Measurements from ENCODE around the gene FBXO36. TPM values are rescaled to one million over a fixed set of nuclear protein-coding genes. Genes with fewer than 3 reads are reported as not detected.

FBXO36 gene
- total RNA-seq, 1 experiment from 2014 or later = 3.6 TPM

- intact Hi-C loops (cut with micrococcal nuclease) = no loop called here
- Histone ChIP-seq H3K79me2 (ENCODE audit: low read length) (no peaks in the 10 kb centered on the region), H3K9ac (ENCODE audit: low read length) (no peak overlapping the region), H3K27me3 (ENCODE audit: low read length) (no peaks in the 10 kb centered on the region), H3K9me3 (ENCODE audit: low read length) (no peaks in the 10 kb centered on the region), H3K4me1 (ENCODE audit: insufficient read depth, low read length) (no peaks in the 10 kb centered on the region), H3K27ac (ENCODE audit: low read length) (no peak overlapping the region), H3K4me3 (ENCODE audit: low read length) (no peak overlapping the region), H3K9me2 (replicated peaks; ENCODE audit: low read length) (no peaks in the 10 kb centered on the region), H4K20me1 (ENCODE audit: low read length) (no peaks in the 10 kb centered on the region), H2AFZ (ENCODE audit: low read length) (no peak overlapping the region), H3K4me2 (ENCODE audit: low read length) (no peak overlapping the region), H3F3A (ENCODE audit: low read length, unreplicated experiment) (no peaks in the 10 kb centered on the region), H3K36me3 (ENCODE audit: low read depth, low read length) (no peaks in the 10 kb centered on the region)
- BruUV-seq (replicated peaks) = no TSS peak
- DNase-seq (no peak), ATAC-seq (no peak)
- TF ChIP-seq CTCF (conservative IDR thresholded peaks at IDR 0.05; ENCODE audit: low read depth, low read length) (no peak), EZH2phosphoT487 (IDR thresholded peaks at IDR 0.05; ENCODE audit: borderline replicate concordance, low read length) (no peak), EZH2 (IDR thresholded peaks at IDR 0.05; ENCODE audit: low read length, unreplicated experiment) (no peak)
- ChIA-PET CTCF (no interaction called here), POLR2A (ENCODE audit: unreplicated experiment) (no interaction called here)
Observed at GRCh38 chr2:229969921-229970320, 47.6 kb downstream of the FBXO36 start.

- Histone ChIP-seq H2AFZ (ENCODE audit: low read length) (no peak overlapping the region), H3K4me2 (ENCODE audit: low read length) (no peak overlapping the region), H3K9ac (ENCODE audit: low read length) (no peak overlapping the region), H3K9me2 (replicated peaks; ENCODE audit: low read length) (no peaks in the 10 kb centered on the region), H3K27me3 (ENCODE audit: low read length) (no peaks in the 10 kb centered on the region), H3K27ac (ENCODE audit: low read length) (no peak overlapping the region), H3K4me1 (ENCODE audit: insufficient read depth, low read length) (no peaks in the 10 kb centered on the region), H3F3A (ENCODE audit: low read length, unreplicated experiment) (no peaks in the 10 kb centered on the region), H3K4me3 (ENCODE audit: low read length) (no peak overlapping the region), H3K79me2 (ENCODE audit: low read length) (no peaks in the 10 kb centered on the region), H3K9me3 (ENCODE audit: low read length) (no peaks in the 10 kb centered on the region), H3K36me3 (ENCODE audit: low read depth, low read length) (no peaks in the 10 kb centered on the region), H4K20me1 (ENCODE audit: low read length) (no peaks in the 10 kb centered on the region)
- DNase-seq (no peak), ATAC-seq (no peak)
- ChIA-PET POLR2A (ENCODE audit: unreplicated experiment) (no interaction called here), CTCF (no interaction called here)
- TF ChIP-seq EZH2 (IDR thresholded peaks at IDR 0.05; ENCODE audit: low read length, unreplicated experiment) (no peak), CTCF (conservative IDR thresholded peaks at IDR 0.05; ENCODE audit: low read depth, low read length) (no peak), EZH2phosphoT487 (IDR thresholded peaks at IDR 0.05; ENCODE audit: borderline replicate concordance, low read length) (no peak)
- BruUV-seq (replicated peaks) = no TSS peak
- intact Hi-C loops (cut with micrococcal nuclease) = no loop called here
Observed at GRCh38 chr2:229970406-229970805, 48.1 kb downstream of the FBXO36 start.

- DNase-seq (no peak), ATAC-seq (no peak)
- BruUV-seq (replicated peaks) = no TSS peak
- Histone ChIP-seq H2AFZ (ENCODE audit: low read length) (no peak overlapping the region), H4K20me1 (ENCODE audit: low read length) (no peaks in the 10 kb centered on the region), H3F3A (ENCODE audit: low read length, unreplicated experiment) (no peaks in the 10 kb centered on the region), H3K4me1 (ENCODE audit: insufficient read depth, low read length) (no peaks in the 10 kb centered on the region), H3K4me3 (ENCODE audit: low read length) (no peak overlapping the region), H3K27ac (ENCODE audit: low read length) (no peak overlapping the region), H3K9me3 (ENCODE audit: low read length) (no peaks in the 10 kb centered on the region), H3K27me3 (ENCODE audit: low read length) (no peaks in the 10 kb centered on the region), H3K36me3 (ENCODE audit: low read depth, low read length) (no peaks in the 10 kb centered on the region), H3K4me2 (ENCODE audit: low read length) (no peak overlapping the region), H3K9ac (ENCODE audit: low read length) (no peak overlapping the region), H3K9me2 (replicated peaks; ENCODE audit: low read length) (no peaks in the 10 kb centered on the region), H3K79me2 (ENCODE audit: low read length) (no peaks in the 10 kb centered on the region)
- ChIA-PET POLR2A (ENCODE audit: unreplicated experiment) (no interaction called here), CTCF (no interaction called here)
- intact Hi-C loops (cut with micrococcal nuclease) = no loop called here
- TF ChIP-seq EZH2 (IDR thresholded peaks at IDR 0.05; ENCODE audit: low read length, unreplicated experiment) (no peak), EZH2phosphoT487 (IDR thresholded peaks at IDR 0.05; ENCODE audit: borderline replicate concordance, low read length) (no peak)
Observed at GRCh38 chr2:229971298-229971790, 49.0 kb downstream of the FBXO36 start.

All from PC-3 (cell line).